ENCODE results near the gene CLSTN1. TPM values are rescaled to one million over a fixed set of nuclear protein-coding genes. Genes with fewer than 3 reads are reported as not detected.

Gene CLSTN1
- total RNA-seq, 1 experiment from 2014 or later: 38.5 TPM

GRCh38 chr1:9730096-9730901 lies 93.5 kb downstream of the CLSTN1 start:
- in situ Hi-C loops (cut with HindIII; ENCODE audit: low pct_unique_long_range_greater_than_20kb, low sequenced_read_pairs): no loop called here
- DNase-seq (ENCODE audit: low read depth, low spot score): no peak

- in situ Hi-C loops (cut with HindIII; ENCODE audit: low pct_unique_long_range_greater_than_20kb, low sequenced_read_pairs): no loop called here
These were observed 94.2 kb downstream of the CLSTN1 start for GRCh38 chr1:9729523-9729922.

GRCh38 chr1:9728451-9729295 lies 95.1 kb downstream of the CLSTN1 start:
- DNase-seq (ENCODE audit: low read depth, low spot score): no peak
- in situ Hi-C loops (cut with HindIII; ENCODE audit: low pct_unique_long_range_greater_than_20kb, low sequenced_read_pairs): no loop called here

More at GRCh38 chr1:9729523-9729922, 94.2 kb downstream of the CLSTN1 start:
- DNase-seq (ENCODE audit: low read depth, low spot score): no peak

- no peak for DNase-seq (ENCODE audit: low read depth, low spot score)
- in situ Hi-C loops (cut with HindIII; ENCODE audit: low pct_unique_long_range_greater_than_20kb, low sequenced_read_pairs): no loop called here
These were observed 96.7 kb downstream of the CLSTN1 start for GRCh38 chr1:9726905-9727595.

GRCh38 chr1:9726406-9726805 lies 97.4 kb downstream of the CLSTN1 start:
- in situ Hi-C loops (cut with HindIII; ENCODE audit: low pct_unique_long_range_greater_than_20kb, low sequenced_read_pairs): no loop called here
- no peak for DNase-seq (ENCODE audit: low read depth, low spot score)

- in situ Hi-C loops (cut with HindIII; ENCODE audit: low pct_unique_long_range_greater_than_20kb, low sequenced_read_pairs): no loop called here
- DNase-seq (ENCODE audit: low read depth, low spot score): peak; percentile 66
These were observed 98.9 kb downstream of the CLSTN1 start for GRCh38 chr1:9724706-9725476.

GRCh38 chr1:9723926-9724325 lies 99.8 kb downstream of the CLSTN1 start:
- DNase-seq (ENCODE audit: low read depth, low spot score): no peak
- in situ Hi-C loops (cut with HindIII; ENCODE audit: low pct_unique_long_range_greater_than_20kb, low sequenced_read_pairs): no loop called here

GRCh38 chr1:9723068-9723805 lies 100.5 kb downstream of the CLSTN1 start:
- no peak for DNase-seq (ENCODE audit: low read depth, low spot score)
- in situ Hi-C loops (cut with HindIII; ENCODE audit: low pct_unique_long_range_greater_than_20kb, low sequenced_read_pairs): no loop called here

GRCh38 chr1:9722378-9722749 lies 101.4 kb downstream of the CLSTN1 start:
- in situ Hi-C loops (cut with HindIII; ENCODE audit: low pct_unique_long_range_greater_than_20kb, low sequenced_read_pairs): no loop called here
- DNase-seq (ENCODE audit: low read depth, low spot score): no peak

- peak; percentile 48 for DNase-seq (ENCODE audit: low read depth, low spot score)
- in situ Hi-C loops (cut with HindIII; ENCODE audit: low pct_unique_long_range_greater_than_20kb, low sequenced_read_pairs): no loop called here
These were observed 102.0 kb downstream of the CLSTN1 start for GRCh38 chr1:9721606-9722377.

GRCh38 chr1:9720785-9721605 lies 102.8 kb downstream of the CLSTN1 start:
- DNase-seq (ENCODE audit: low read depth, low spot score): no peak
- in situ Hi-C loops (cut with HindIII; ENCODE audit: low pct_unique_long_range_greater_than_20kb, low sequenced_read_pairs): no loop called here

GRCh38 chr1:9719978-9720722 lies 103.6 kb downstream of the CLSTN1 start:
- no peak for DNase-seq (ENCODE audit: low read depth, low spot score)
- in situ Hi-C loops (cut with HindIII; ENCODE audit: low pct_unique_long_range_greater_than_20kb, low sequenced_read_pairs): no loop called here

- in situ Hi-C loops (cut with HindIII; ENCODE audit: low pct_unique_long_range_greater_than_20kb, low sequenced_read_pairs): no loop called here
- no peak for DNase-seq (ENCODE audit: low read depth, low spot score)
These were observed 105.6 kb downstream of the CLSTN1 start for GRCh38 chr1:9718006-9718680.

- peak; percentile 92 for DNase-seq (ENCODE audit: low read depth, low spot score)
- in situ Hi-C loops (cut with HindIII; ENCODE audit: low pct_unique_long_range_greater_than_20kb, low sequenced_read_pairs): no loop called here
These were observed 106.4 kb downstream of the CLSTN1 start for GRCh38 chr1:9717193-9718005.

All from SK-MEL-5 (cell line).